Heart left ventricle (tissue), 13 donors: Measurements from ENCODE around the gene PTGIS.

Experiments
- POLR2A ChIP-seq, 2 donors: fragments of 450-650 bp; IDR thresholded peaks; one replicate each; pipeline ENCODE4 v1.6.1; 2017; ENCODE audit warnings: antibody characterized with exemption in 2 of 2, mild to moderate bottlenecking in 2 of 2, moderate library complexity in 2 of 2
- TF ChIP-seq, protein P1 (sequence below), 12 donors: fragments of 200-600 bp; sonication (generic) in 4 of 12; IDR thresholded peaks; one replicate each; pipeline versions ENCODE4 v1.5.0 to v1.8.0; 2018 to 2022; ENCODE audit warnings: antibody characterized with exemption in 12 of 12, mild to moderate bottlenecking in 5 of 12
- donor health status: ischemic (EF 13 %, LVEDD 7.1; RV severe dilation, severe dysfunction).
- donor health status: DM: no; HTN: yes; CAD: no.
- donor health status: DM: no; HTN: no; CAD: no.
- donor health status: ischemic (EF 25% LVEDD 6.9; RV normal size, moderate dysfunction).
- donor health status: ischemic (EF 25% LVEDD 5.7; RV mildly dilated, moderate dysfunction).
- donor health status: ischemic (EF 35%, LVEDD 5.7; RV mildly dilated, moderate dysfunction).
- donor health status: nonischemic (EF 11% LVEDD 7.7; RV severe dilation, severe dysfunction).
- donor health status: DM: yes; HTN: yes; CAD: no.
- donor health status: PGD.
- donor health status: ischemic (EF 29% LVEDD 5.4; RV normal size, mild dysfunction).
- donor health status: nonischemic (EF 23%, LVEDD 6.1; RV moderate dilation, normal function).

DNA sequence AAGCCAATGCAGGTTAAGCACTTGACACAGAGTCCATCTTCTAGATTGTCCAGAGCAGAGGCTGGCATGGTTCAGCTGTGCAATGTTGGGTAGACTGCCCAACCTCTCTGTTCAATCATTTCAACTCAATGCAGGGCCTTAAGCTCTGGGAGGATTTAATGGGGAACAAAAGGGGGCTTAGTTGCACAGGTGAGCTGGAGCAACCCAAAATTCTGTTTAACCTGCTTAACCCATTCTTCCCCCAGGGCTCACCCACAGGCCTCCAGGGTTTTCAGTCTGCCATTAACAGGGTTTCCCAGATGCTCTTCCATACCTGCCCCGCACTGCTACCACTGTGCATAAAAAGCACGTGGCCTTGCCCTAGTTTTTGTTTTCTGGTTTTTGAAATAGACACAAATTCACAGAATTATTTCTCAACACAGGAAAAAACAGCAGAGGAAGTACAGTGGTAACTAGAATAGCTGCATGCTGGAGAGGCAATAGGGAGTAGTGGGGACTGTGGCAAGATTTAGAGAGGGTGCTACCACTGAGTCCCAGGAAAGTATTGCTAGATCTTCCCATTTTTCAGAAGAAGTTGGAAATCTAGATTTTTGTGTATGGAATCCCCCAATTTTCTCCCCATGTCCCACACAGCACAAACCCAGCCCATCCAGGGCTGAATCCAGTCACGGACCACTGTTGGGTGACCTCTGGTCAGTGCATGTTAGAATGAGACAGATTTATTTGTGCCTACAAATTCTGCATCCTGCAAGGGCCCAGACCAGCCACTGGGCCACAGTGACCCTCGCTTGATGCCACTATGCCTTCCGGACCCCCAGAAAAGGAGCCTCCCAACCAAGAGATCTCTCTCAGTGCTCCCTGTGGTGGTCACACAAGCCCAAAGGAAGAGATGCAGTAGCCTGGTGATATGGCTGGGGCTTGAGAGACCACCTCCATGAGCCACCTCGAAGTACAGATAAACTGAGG lies 4.6 kb downstream of the PTGIS start:
- TF ChIP-seq, protein P1, sequence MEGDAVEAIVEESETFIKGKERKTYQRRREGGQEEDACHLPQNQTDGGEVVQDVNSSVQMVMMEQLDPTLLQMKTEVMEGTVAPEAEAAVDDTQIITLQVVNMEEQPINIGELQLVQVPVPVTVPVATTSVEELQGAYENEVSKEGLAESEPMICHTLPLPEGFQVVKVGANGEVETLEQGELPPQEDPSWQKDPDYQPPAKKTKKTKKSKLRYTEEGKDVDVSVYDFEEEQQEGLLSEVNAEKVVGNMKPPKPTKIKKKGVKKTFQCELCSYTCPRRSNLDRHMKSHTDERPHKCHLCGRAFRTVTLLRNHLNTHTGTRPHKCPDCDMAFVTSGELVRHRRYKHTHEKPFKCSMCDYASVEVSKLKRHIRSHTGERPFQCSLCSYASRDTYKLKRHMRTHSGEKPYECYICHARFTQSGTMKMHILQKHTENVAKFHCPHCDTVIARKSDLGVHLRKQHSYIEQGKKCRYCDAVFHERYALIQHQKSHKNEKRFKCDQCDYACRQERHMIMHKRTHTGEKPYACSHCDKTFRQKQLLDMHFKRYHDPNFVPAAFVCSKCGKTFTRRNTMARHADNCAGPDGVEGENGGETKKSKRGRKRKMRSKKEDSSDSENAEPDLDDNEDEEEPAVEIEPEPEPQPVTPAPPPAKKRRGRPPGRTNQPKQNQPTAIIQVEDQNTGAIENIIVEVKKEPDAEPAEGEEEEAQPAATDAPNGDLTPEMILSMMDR (IDR thresholded peaks at IDR 0.05): no peak
- no peak for TF ChIP-seq POLR2A (IDR thresholded peaks at IDR 0.05)
